GM13976 (cell line): Measurements from ENCODE around the gene DHCR24.

Experiments used
- DNase-seq: peaks from one replicate; pipeline ENCODE4 v3.0.0; 2012; ENCODE audit warnings: low spot score
- CTCF ChIP-seq: IDR thresholded peaks from 2 replicates; pipeline ENCODE4 v1.5.1; 2012; ENCODE audit warnings: borderline replicate concordance, mild to moderate bottlenecking; ENCODE audit not compliant: insufficient read depth; ENCODE audit errors: extremely low read depth, missing control alignments, control extremely low read depth
- in situ Hi-C: fragments of 300-500 bp; cut with MboI; formaldehyde crosslinking; loops from one replicate; pipeline ENCODE4 v1.12.0; 2022; ENCODE audit warnings: low sequenced_read_pairs, mixed read lengths, inconsistent platforms; ENCODE audit not compliant: unreplicated experiment

The DHCR24 gene

GRCh38 chr1:54861070-54861761 is 25.8 kb downstream of the DHCR24 start:
- no peak for DNase-seq
- in situ Hi-C loops: no loop called here
- TF ChIP-seq CTCF: no peak

- in situ Hi-C loops: no loop called here
- no peak for TF ChIP-seq CTCF
- DNase-seq: no peak
Measured at GRCh38 chr1:54859700-54860391, 27.1 kb downstream of the DHCR24 start.

GRCh38 chr1:54857746-54858561 is 29.0 kb downstream of the DHCR24 start:
- no peak for TF ChIP-seq CTCF
- no peak for DNase-seq
- in situ Hi-C loops: no loop called here

GRCh38 chr1:54857141-54857540 is 29.9 kb downstream of the DHCR24 start:
- no peak for DNase-seq
- no peak for TF ChIP-seq CTCF
- in situ Hi-C loops: no loop called here

GRCh38 chr1:54854381-54855020 is 32.5 kb downstream of the DHCR24 start:
- no peak for DNase-seq
- in situ Hi-C loops: no loop called here
- no peak for TF ChIP-seq CTCF

GRCh38 chr1:54853793-54854370 is 33.1 kb downstream of the DHCR24 start:
- no peak for DNase-seq
- in situ Hi-C loops: no loop called here

More at GRCh38 chr1:54853793-54854370, 33.1 kb downstream of the DHCR24 start:
- no peak for TF ChIP-seq CTCF
